PC-3 (cell line): ENCODE measurements around the gene IL12RB1. TPM values are rescaled to one million over a fixed set of nuclear protein-coding genes. Genes with fewer than 3 reads are reported as not detected.

Source experiments
- ATAC-seq: fragments of 200-7000 bp; cut with Tn5 transposase; 2 replicates; pipeline ENCODE4 v1.9.1; 2020; ENCODE audit warnings: mild to moderate bottlenecking, moderate library complexity
- BruUV-seq: library from RNA; stranded (reverse); fragments of 400-500 nt; replicated peaks from 2 replicates; lab custom pipeline; 2021; lab: Mats Ljungman, UMichigan
- CTCF ChIA-PET: fragments of 300-600 bp; sonication (Branson Sonifier 250); formaldehyde crosslinking; loops from one replicate; lab custom pipeline; 2022; ENCODE audit warnings: antibody characterized with exemption; lab: Charles Lee
- POLR2A ChIA-PET: fragments of 300-600 bp; sonication (Branson Sonifier 250); formaldehyde crosslinking; loops from one replicate; lab custom pipeline; 2022; ENCODE audit warnings: antibody characterized with exemption; ENCODE audit not compliant: unreplicated experiment; lab: Charles Lee
- DNase-seq: peaks from one replicate; pipeline ENCODE4 v3.0.0-alpha.2; 2015
- H2AFZ ChIP-seq: fragments of 300-600 bp; sonication (generic); 2 replicates; pipeline ENCODE4 v1.6.0; 2016; ENCODE audit warnings: antibody characterized with exemption, low read length
- H3F3A ChIP-seq: fragments of 300-600 bp; sonication (generic); one replicate; pipeline ENCODE4 v1.6.0; 2017; ENCODE audit warnings: antibody characterized with exemption, low read length, control low read depth, mild to moderate bottlenecking; ENCODE audit not compliant: unreplicated experiment
- H3K27ac ChIP-seq: fragments of 300-600 bp; sonication (generic); 2 replicates; pipeline ENCODE4 v1.5.1; 2016; ENCODE audit warnings: mild to moderate bottlenecking, low read length
- H3K27me3 ChIP-seq: fragments of 300-600 bp; sonication (generic); 2 replicates; pipeline ENCODE4 v1.6.1; 2016; ENCODE audit warnings: low read length, mixed read lengths
- H3K36me3 ChIP-seq: fragments of 300-600 bp; sonication (generic); 2 replicates; pipeline ENCODE4 v1.6.1; 2016; ENCODE audit warnings: low read depth, mixed run types, low read length, mixed read lengths
- H3K4me1 ChIP-seq: fragments of 300-600 bp; sonication (generic); 2 replicates; pipeline ENCODE4 v1.5.1; 2016; ENCODE audit warnings: low read length; ENCODE audit not compliant: insufficient read depth
- H3K4me2 ChIP-seq: fragments of 300-600 bp; sonication (generic); 2 replicates; pipeline ENCODE4 v1.6.0; 2016; ENCODE audit warnings: low read length
- H3K4me3 ChIP-seq: fragments of 300-600 bp; sonication (generic); 2 replicates; pipeline ENCODE4 v1.5.1; 2016; ENCODE audit warnings: mild to moderate bottlenecking, low read length, mixed read lengths
- H3K79me2 ChIP-seq: fragments of 300-600 bp; sonication (generic); 2 replicates; pipeline ENCODE4 v1.6.1; 2017; ENCODE audit warnings: low read length, mixed read lengths
- H3K9ac ChIP-seq: fragments of 300-600 bp; sonication (generic); 2 replicates; pipeline ENCODE4 v1.6.0; 2016; ENCODE audit warnings: mild to moderate bottlenecking, low read length
- H3K9me2 ChIP-seq: fragments of 300-600 bp; sonication (generic); replicated peaks from 2 replicates; pipeline ENCODE4 v1.6.1; 2016; ENCODE audit warnings: mixed run types, low read length, mixed read lengths
- H3K9me3 ChIP-seq: fragments of 300-600 bp; sonication (generic); 2 replicates; pipeline ENCODE4 v1.6.1; 2016; ENCODE audit warnings: low read length, mixed read lengths
- H4K20me1 ChIP-seq: fragments of 300-600 bp; sonication (generic); 2 replicates; pipeline ENCODE4 v1.6.1; 2016; ENCODE audit warnings: low read length, mixed read lengths
- CTCF ChIP-seq: fragments of 300-600 bp; sonication (generic); conservative IDR thresholded peaks from 2 replicates; pipeline ENCODE4 v1.5.1; 2017; ENCODE audit warnings: antibody characterized with exemption, low read depth, mild to moderate bottlenecking, low read length
- EZH2 ChIP-seq: fragments of 300-600 bp; sonication (generic); IDR thresholded peaks from one replicate; pipeline ENCODE4 v1.6.1; 2017; ENCODE audit warnings: antibody characterized with exemption, mild to moderate bottlenecking, low read length; ENCODE audit not compliant: unreplicated experiment
- EZH2phosphoT487 ChIP-seq: fragments of 300-600 bp; sonication (generic); IDR thresholded peaks from 2 replicates; pipeline ENCODE4 v1.6.1; 2018; ENCODE audit warnings: mild to moderate bottlenecking, antibody characterized with exemption, low read length, borderline replicate concordance
- intact Hi-C: fragments of 100-400 bp; cut with micrococcal nuclease; formaldehyde crosslinking; loops from 2 replicates; pipeline ENCODE4 v1.9.0; 2023
- total RNA-seq: library from RNA; depleted of rRNA; stranded (reverse); fragments of >200 nt; gene quantifications from 2 replicates; pipeline ENCODE4 v1.2.3, GENCODE V29; 2014

Gene IL12RB1
- total RNA-seq, 1 experiment from 2014 or later = not detected

GRCh38 chr19:18123819-18124218 is 37.1 kb upstream of the IL12RB1 start:
- Histone ChIP-seq H3K9me2 (no peaks in the 10 kb centered on the region), H3K4me1 (peaks cover 3% of the 10 kb centered on the region; the same call in 1 of the 2 replicates), H3K27me3 (no peaks in the 10 kb centered on the region), H4K20me1 (no peaks in the 10 kb centered on the region), H3F3A (no peaks in the 10 kb centered on the region), H3K4me2 (no peak overlapping the region), H3K36me3 (no peaks in the 10 kb centered on the region), H3K4me3 (no peak overlapping the region), H2AFZ (no peak overlapping the region), H3K79me2 (0 out of 2 replicates have a peak, but pooled peaks cover 3% of the 10 kb centered on the region), H3K27ac (no peak overlapping the region), H3K9me3 (no peaks in the 10 kb centered on the region), H3K9ac (no peak overlapping the region)
- POLR2A ChIA-PET = no interaction called here
- DNase-seq (no peak), ATAC-seq (no peak)
- BruUV-seq = no TSS peak
- TF ChIP-seq EZH2 (no peak), CTCF (no peak), EZH2phosphoT487 (no peak)
- CTCF ChIA-PET = no interaction called here
- intact Hi-C loops = no loop called here

DNA sequence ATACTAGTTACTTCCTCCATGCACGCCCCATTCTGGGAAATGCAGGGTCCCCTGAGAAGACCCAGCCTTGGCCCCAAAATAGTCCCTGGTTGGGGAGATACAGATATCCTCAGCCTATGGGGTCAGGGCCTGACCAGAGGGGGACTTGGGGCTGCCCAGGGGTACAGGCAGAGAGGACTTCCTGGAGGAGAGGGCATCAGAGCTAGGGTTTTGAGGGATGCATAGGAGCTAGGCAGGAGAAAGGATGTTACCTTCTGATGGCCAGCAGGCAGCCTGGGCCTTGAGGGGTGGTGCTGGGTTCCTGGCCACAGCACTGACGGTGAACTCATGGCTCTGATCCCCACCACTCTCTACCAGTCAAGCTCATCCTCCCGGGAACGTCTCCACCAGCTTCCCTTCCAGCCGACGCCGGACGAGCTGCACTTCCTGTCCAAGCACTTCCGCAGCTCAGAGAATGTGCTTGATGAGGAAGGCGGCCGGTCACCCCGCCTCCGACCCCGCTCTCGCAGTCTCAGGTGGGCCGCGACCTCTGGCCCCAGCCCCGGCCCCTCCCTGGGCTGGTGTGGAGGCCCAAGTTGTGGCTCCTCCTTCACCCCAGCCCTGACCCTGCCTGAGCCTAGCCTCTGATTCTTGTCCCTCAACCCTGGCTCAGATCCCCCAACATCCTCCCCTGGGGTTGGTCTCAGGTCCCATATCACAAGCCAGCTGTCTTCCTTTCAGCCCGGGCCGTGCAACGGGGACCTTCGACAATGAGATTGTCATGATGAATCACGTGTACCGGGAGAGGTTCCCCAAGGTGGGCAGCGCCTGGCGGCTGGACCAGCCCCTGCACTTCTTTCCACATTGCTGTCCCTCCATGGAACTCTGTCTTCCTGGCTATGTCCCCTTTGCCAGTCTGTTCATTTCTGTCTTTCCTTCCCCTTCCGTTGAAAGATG is 36.4 kb upstream of the IL12RB1 start:
- ATAC-seq (no peak), DNase-seq (no peak)
- Histone ChIP-seq H3K4me1 (peaks cover 10% of the 10 kb centered on the region), H3F3A (no peaks in the 10 kb centered on the region), H3K36me3 (no peaks in the 10 kb centered on the region), H3K9me3 (no peaks in the 10 kb centered on the region), H3K9me2 (no peaks in the 10 kb centered on the region), H3K9ac (no peak overlapping the region), H3K4me3 (no peak overlapping the region), H3K79me2 (peaks cover 10% of the 10 kb centered on the region; the same call in 1 of the 2 replicates), H3K27me3 (no peaks in the 10 kb centered on the region), H3K4me2 (no peak overlapping the region), H3K27ac (no peak overlapping the region), H2AFZ (no peak overlapping the region), H4K20me1 (no peaks in the 10 kb centered on the region)
- TF ChIP-seq EZH2 = no peak
- TF ChIP-seq CTCF = no peak
- no peak for TF ChIP-seq EZH2phosphoT487
- ChIA-PET POLR2A (no interaction called here), CTCF (no interaction called here)
- intact Hi-C loops = no loop called here
- BruUV-seq = no TSS peak

DNA sequence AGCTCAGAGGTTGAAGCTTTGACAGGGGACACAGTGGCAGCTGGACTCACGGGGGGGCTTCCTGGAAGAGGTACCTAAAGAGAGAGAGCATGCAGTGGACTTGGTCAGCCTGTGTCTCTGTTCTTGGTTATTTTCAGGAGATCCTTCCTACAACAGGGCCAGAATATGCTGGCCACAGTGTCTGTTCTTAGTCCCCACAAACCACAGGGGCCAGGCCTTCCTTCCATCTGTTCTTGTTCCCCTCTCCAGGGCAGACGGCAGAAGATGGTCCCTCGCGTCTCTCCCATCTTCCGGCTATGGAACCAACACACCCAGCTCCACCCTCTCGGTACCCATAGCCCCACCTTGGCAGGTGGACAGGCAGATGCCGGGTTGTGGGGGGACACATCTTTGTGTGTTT is 35.7 kb upstream of the IL12RB1 start:
- no TSS peak for BruUV-seq
- TF ChIP-seq EZH2phosphoT487 (no peak), EZH2 (no peak), CTCF (no peak)

More for the DNA sequence above, 35.7 kb upstream of the IL12RB1 start:
- Histone ChIP-seq H3K4me3 (no peak overlapping the region), H3K9me2 (no peaks in the 10 kb centered on the region), H3K27ac (no peak overlapping the region), H3K4me2 (no peak overlapping the region), H3K4me1 (peaks cover 13% of the 10 kb centered on the region), H2AFZ (no peak overlapping the region), H3F3A (no peaks in the 10 kb centered on the region), H3K36me3 (no peaks in the 10 kb centered on the region), H3K9me3 (no peaks in the 10 kb centered on the region), H3K9ac (no peak overlapping the region), H3K27me3 (no peaks in the 10 kb centered on the region), H3K79me2 (peaks cover 11% of the 10 kb centered on the region; the same call in 1 of the 2 replicates), H4K20me1 (no peaks in the 10 kb centered on the region)
- DNase-seq = no peak
- ATAC-seq = no peak
- ChIA-PET CTCF (no interaction called here), POLR2A (no interaction called here)
- intact Hi-C loops = no loop called here
